Measurements from ENCODE around the gene IMP4.

GRCh38 chr2:130390460-130391057 lies 47.9 kb downstream of the IMP4 start:
- TF ChIP-seq ZNF660 (tag by site-specific recombination; IDR thresholded peaks at IDR 0.05), result no peak
- TF ChIP-seq PATZ1 (tag by site-specific recombination; IDR thresholded peaks at IDR 0.05), result no peak
- TF ChIP-seq ZNF274 (IDR thresholded peaks at IDR 0.05; ENCODE audit: low read length), result no peak
- no peak for TF ChIP-seq ZNF274 (tag by site-specific recombination; IDR thresholded peaks at IDR 0.05; ENCODE audit: borderline replicate concordance)
- TF ChIP-seq, protein P1, sequence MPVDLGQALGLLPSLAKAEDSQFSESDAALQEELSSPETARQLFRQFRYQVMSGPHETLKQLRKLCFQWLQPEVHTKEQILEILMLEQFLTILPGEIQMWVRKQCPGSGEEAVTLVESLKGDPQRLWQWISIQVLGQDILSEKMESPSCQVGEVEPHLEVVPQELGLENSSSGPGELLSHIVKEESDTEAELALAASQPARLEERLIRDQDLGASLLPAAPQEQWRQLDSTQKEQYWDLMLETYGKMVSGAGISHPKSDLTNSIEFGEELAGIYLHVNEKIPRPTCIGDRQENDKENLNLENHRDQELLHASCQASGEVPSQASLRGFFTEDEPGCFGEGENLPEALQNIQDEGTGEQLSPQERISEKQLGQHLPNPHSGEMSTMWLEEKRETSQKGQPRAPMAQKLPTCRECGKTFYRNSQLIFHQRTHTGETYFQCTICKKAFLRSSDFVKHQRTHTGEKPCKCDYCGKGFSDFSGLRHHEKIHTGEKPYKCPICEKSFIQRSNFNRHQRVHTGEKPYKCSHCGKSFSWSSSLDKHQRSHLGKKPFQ (tag by site-specific recombination; IDR thresholded peaks at IDR 0.05), result no peak
- TF ChIP-seq ZNF292 (tag by site-specific recombination; IDR thresholded peaks at IDR 0.05; ENCODE audit: borderline replicate concordance, low read depth), result no peak
